Lower leg skin (tissue), 3 donors: ENCODE results near the gene CST4.

Experiments
- CTCF ChIP-seq, 3 donors: fragments of 450-650 bp; IDR thresholded peaks; one replicate each; pipeline ENCODE4 v1.5.1; 2016; ENCODE audit warnings: antibody characterized with exemption in 3 of 3, mild to moderate bottlenecking in 3 of 3, moderate library complexity in 2 of 3
- POLR2A ChIP-seq, 2 donors: fragments of 450-650 bp; IDR thresholded peaks; one replicate each; pipeline ENCODE4 v1.6.1; 2016 to 2017; ENCODE audit warnings: antibody characterized with exemption in 2 of 2, mild to moderate bottlenecking in 1 of 2, moderate library complexity in 1 of 2

- TF ChIP-seq CTCF (IDR thresholded peaks at IDR 0.05) (no peak), POLR2A (IDR thresholded peaks at IDR 0.05) (no peak)
Measured at GRCh38 chr20:23657202-23657601, 31.6 kb downstream of the CST4 start.
